Cerebellar nuclear complex (tissue), 1 donor: ENCODE measurements around the gene RGS9BP.
"Not testable (repeated sequence)": the region's sequence is repeated elsewhere in the genome, so short reads cannot be mapped to it uniquely, and the experiment has no call there.

ENCODE experiments used
- DNase-seq, 2 experiments: peaks; one replicate each; lab custom pipeline; 2025; lab: John Stamatoyannopoulos, UW

Gene RGS9BP

DNA sequence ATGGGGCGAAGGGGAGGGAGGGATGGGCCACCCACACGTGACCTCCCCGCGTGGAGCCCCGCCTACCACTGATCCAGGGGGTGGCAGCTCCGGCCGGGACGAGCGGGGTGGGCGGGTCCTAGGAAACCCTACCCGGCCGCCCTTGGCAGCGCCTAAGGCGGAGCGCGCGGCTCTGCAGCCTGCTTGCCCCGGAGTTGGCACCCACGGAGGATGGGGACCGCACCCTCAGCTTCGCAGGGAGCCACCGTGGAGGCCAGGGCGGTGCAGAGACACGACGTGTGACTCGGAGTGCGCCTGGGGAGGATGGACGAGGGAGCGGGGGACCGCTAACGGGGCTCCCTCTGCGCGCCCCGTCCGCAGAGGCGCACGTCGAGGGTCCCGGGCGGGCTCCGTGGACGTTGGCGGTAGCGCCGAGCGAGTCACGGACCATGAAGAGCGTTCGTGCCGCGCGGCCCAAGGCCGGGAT, at the start of gene RGS9BP:
Gene RGS9BP, plus strand, starts transcription at position 129 of the 466 bp plus-strand sequence. CDS start 416 bp downstream, outside the sequence.
- no peak for DNase-seq

GRCh38 chr19:32626969-32627368, 48.7 kb upstream of the RGS9BP start:
- DNase-seq: no peak

GRCh38 chr19:32627714-32628270, 47.9 kb upstream of the RGS9BP start:
- DNase-seq: no peak

- DNase-seq: no peak
Observed at GRCh38 chr19:32630338-32630737, 45.3 kb upstream of the RGS9BP start.

GRCh38 chr19:32631381-32631780, 44.3 kb upstream of the RGS9BP start:
- DNase-seq: no peak

DNA sequence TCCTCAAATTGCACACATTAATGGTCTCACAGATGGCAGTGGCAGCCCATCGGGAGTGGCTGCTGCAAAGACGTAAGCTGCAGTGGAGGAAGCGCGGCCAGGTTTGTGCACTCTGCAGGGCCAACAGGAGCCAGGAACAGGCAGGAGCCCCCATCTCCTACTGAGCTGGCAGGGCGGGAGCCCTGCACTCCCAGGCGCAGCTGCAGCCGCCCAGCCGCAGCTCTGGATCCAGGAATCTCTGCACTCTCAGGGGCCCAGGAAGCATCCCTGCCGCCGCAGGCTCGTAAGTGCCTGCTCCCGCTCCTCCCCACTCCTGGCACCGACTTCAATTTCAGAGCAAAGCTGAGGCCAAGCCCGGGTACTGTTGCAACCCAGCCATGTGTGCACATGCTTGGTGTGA, 38.2 kb upstream of the RGS9BP start:
- no peak for DNase-seq

GRCh38 chr19:32638625-32639024, 37.0 kb upstream of the RGS9BP start:
- no peak for DNase-seq

DNA sequence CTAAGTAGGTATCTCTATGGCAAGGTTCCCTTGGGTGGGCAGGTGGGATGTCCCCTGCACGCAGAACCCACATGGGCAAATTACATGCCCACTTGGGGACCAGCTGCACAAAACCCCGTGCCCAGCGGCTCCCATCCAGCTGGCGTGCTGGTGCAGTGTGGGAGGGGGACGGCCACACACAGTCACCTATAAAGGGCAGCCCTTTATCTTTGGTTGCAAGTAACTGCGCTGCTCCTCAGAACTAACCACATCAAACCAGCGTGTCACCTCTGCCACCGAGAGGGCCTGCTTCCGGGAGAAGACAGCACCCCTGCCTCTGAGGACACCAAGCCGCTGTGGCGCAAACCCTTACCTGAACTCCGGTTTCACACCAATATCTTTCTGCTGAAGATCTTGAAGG, 32.9 kb upstream of the RGS9BP start:
- DNase-seq: no peak

- DNase-seq: no peak
Observed at GRCh38 chr19:32646556-32646955, 29.1 kb upstream of the RGS9BP start.

DNA sequence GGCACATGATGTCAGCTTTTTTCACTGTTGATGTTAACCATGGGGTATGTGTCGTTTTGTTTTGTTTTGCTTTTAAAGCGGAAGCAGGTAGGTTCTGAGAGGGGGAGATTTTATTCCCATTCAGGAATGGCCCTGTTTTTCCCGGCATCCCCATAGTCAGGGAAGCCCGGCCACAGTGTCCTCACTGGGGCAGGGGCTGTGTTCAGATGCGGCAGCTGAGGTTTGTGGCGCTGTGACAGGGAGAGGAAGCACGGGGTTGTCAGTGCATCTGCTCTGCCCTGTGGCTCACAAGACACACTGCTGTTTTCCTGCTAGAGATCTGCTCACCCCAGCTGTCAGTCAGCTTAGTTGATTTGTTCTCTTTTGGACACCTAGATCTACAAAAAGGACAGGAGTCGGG, 28.3 kb upstream of the RGS9BP start:
- DNase-seq: no peak

GRCh38 chr19:32649751-32650150, 25.9 kb upstream of the RGS9BP start:
- DNase-seq: no peak

GRCh38 chr19:32650671-32651070, 25.0 kb upstream of the RGS9BP start:
- DNase-seq: no peak

GRCh38 chr19:32651729-32652140, 23.9 kb upstream of the RGS9BP start:
- DNase-seq: no peak

- DNase-seq: not testable (repeated sequence)
Observed at GRCh38 chr19:32652331-32652730, 23.3 kb upstream of the RGS9BP start.

DNA sequence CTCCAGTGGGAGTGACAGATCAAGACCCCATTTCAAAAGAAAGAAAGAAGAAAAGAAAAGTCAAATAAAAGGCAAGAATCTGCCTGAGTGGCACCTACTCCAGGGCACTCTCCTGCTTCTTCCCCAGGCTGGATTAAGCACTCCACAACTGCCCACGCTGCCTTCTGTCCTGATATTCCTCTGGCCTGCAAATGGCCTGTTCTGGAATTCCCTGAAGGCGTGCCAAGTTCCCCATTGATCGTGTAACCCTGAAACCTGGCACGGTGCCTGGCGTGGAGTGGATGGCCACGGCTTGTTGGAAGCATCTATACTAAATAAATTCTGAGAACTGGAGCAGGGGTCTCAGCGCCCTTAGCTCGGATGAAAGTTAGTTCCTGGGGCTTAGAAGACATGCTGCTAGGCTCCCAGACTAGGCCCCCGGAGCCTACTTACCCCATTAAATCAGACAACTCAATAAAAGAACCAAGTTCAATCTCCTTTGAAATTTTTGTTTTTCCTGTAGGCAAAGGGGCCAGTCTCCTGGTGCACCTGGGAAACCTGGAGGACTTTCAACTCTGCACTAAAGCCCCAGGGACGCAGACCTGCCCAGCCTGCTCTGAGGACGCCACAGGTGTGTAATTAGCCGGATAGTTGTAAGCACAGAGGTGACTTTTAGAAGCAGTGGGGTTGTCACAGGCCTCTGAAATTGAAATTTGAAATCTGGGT, 22.6 kb upstream of the RGS9BP start:
- DNase-seq: no peak

DNA sequence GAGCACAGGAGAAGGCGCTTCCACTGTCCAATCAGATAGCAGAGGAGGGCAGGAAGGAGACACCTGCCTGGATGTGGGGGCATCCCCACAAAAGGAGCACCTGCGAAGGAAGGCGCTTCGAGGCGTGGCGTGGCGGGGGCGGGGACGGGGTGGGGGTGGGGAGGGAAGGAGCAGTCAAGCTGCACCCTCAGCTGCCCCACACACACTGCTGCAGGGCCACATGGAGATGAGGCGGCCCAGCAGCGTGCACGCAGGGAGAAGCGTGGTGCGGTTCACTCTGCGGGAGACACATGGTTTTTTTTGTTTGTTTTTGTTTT, 22.1 kb upstream of the RGS9BP start:
- DNase-seq: no peak

GRCh38 chr19:32656379-32656778, 19.3 kb upstream of the RGS9BP start:
- not testable (repeated sequence) for DNase-seq

DNA sequence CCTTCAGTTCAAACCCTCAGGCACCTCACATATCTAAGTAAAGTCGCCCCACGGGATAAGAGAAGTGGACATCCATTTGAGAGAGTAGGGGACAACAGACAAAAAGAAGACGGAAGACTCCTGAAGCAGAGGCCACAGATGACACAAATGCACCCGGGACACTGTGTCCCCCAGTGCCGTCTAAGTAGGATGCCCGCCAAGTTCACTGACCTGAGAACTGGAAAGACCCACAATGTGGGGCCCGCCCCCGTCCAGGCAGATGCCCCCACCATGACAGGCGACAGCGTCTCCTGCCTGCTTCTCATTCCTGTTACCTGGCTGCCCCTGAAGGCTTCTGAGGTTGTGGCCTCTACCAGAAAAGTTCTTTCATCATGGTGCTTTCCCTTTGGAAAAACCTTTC, 17.6 kb upstream of the RGS9BP start:
- no peak for DNase-seq

- DNase-seq: no peak
Observed at GRCh38 chr19:32658527-32658926, 17.1 kb upstream of the RGS9BP start.

DNA sequence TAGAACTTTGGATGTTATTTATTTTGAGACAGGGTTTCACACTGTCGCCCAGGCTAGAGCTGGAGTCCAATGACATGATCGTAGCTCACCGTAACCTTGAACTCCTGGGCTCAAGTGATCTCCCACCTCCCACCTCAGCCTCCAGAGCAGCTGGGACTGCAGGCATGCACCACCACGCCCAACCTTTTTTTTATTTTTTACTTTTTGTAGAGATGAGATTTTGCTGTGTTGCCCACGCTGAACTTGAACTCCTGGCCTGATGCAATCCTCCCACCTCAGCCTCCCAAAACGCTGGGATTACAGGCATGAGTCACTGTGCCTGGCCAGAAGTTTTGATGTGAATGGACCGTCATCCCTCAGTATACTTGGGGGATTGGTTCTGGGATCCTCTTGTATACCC, 14.3 kb upstream of the RGS9BP start:
- no peak for DNase-seq

DNA sequence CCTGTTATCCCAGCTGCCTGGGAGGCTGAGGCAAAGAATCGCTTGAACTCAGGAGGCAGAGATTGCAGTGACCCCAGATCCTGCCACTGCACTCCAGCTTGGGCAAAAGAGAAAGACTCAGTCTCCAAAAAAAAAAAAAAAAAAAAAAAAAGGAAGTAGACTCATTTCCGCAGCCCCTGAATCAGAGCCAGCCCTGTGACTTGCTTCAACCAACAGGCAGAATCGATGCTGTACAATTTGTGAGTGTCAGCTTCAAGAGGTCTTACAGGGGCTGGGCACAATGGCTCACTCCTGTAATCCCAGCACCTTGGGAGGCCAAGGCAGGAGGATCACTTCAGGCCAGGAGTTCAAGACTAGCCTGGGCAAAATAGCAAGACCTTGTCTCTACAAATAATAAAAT, 13.5 kb upstream of the RGS9BP start:
- no peak for DNase-seq

DNA sequence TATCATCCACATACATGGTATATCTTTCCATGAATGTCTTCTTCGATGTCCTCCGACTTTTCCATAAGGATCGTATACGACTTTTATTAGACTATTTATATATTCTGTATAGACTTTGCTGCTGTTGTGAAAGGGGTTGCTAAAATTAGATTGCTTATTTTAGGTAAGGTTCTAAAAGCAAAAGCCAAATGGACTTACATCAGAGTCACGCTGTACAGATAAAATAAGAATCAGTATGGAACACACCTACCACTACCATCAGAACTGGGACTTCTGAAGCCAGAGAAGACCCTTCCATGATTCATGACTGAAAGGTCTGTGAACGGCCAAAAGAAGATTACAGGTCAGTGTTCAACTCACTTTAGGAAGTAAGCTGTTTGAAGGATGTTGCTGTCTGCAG, 9.6 kb upstream of the RGS9BP start:
- DNase-seq: no peak

DNA sequence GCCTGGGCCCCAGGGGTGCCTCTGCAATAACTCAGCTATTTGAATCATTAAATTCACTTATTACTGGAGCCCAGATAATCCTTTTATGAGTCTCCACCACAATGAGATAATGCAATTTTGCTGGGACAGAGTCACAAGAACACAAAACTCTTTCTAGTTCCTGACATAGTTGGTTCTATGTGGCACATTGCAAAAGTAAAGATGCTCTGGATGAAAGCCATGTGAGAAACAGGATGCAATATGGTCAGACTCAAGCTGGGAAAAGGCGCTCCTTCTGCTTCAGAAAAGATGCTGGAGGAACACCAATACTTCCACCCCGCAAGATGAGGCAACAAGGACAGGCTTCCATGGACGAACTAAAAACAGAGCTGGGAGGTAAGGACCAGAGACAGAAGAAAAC, 6.3 kb upstream of the RGS9BP start:
- DNase-seq: peak in 1 of 2 experiments; percentile 28
